DMS114 treated with DMSO at 0.1 percent for 48 hours (cell line): Measurements from ENCODE around the gene FAM217B.

Experiments
- DNase-seq: peaks from one replicate; lab custom pipeline; 2025; ENCODE audit not compliant: unreplicated experiment; lab: John Stamatoyannopoulos, UW

The FAM217B gene

DNA sequence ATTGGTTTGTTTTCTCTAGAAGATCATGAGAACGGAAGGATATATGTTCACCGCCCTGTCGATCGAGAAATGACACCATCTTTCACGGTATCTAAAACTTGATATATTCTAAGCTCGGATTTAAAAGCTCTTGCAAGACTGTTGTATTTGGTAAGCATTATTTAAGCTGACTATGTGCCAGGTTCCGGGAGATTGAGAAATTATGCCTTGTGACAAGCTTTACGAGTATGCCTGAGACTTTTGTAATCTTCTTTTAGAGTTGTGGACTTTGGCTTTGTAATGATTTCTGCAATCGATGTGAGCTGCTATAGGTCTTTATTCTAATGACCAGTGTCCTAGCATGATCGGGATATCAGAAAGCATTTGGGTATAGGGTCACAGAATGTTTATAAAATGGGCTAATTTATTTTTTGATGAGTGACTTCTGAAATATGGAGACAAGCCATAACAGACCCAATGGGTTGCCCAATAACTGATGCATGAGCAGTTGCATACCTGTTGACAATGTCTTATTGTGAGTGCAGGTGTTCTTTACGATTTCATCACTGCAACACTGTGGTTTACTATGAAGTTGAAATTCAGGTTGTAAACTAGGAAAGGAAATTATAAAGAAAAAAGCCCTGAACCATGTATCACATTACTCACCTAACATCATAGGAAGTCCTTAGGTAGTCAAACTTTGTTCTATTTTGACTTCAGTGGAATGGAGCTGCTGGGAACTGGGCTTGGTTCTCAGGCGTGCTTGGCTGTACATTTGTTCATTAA, 32.0 kb downstream of the FAM217B start:
- DNase-seq = no peak

- DNase-seq = no peak
Observed at GRCh38 chr20:59976156-59976782, 36.1 kb downstream of the FAM217B start.

GRCh38 chr20:59977086-59977485, 36.9 kb downstream of the FAM217B start:
- DNase-seq = no peak

- no peak for DNase-seq
Observed at GRCh38 chr20:59983076-59983475, 42.9 kb downstream of the FAM217B start.

- no peak for DNase-seq
Observed at GRCh38 chr20:59984541-59984940, 44.4 kb downstream of the FAM217B start.

- DNase-seq = no peak
Observed at GRCh38 chr20:59985164-59985563, 45.0 kb downstream of the FAM217B start.

- no peak for DNase-seq
Observed at GRCh38 chr20:59985864-59986263, 45.7 kb downstream of the FAM217B start.

DNA sequence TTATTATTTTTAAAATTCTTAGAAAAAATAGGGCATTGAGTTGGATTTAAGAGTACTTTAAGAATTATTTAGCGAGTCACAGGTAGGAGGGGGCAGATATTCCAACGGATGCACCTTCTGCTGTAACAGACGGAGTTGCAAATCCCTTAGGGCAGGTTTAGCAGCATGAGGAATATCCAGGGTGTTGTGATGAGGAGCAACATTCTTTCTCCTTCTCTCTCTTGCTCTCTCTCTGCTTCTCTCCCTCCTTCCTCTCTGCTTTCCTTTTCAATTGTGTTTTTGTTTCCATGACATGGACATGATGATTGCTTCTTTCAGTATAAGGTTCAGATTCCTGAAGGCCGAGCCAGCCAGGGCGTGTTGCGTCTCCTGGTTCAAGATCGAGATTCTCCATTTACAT, 46.9 kb downstream of the FAM217B start:
- no peak for DNase-seq

DNA sequence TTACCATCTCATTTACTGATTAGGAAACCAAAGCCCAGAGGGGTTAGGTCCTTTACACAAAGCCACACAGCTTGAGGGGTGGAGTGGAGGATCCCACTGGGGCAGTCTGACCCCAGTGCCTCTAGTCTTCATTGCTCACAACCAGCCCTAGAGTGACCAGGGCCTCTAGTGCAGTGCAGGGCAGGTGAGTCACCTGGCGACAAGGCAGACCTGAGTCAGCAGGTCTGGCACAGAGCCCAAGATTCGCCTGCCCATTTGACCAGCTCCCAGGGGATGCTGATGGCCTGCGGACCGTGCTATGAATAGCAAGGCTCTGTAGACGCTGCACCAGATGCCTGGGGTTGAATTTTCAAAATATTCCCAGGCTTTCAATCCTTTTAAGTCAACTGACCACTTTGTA, 48.0 kb downstream of the FAM217B start:
- no peak for DNase-seq

DNA sequence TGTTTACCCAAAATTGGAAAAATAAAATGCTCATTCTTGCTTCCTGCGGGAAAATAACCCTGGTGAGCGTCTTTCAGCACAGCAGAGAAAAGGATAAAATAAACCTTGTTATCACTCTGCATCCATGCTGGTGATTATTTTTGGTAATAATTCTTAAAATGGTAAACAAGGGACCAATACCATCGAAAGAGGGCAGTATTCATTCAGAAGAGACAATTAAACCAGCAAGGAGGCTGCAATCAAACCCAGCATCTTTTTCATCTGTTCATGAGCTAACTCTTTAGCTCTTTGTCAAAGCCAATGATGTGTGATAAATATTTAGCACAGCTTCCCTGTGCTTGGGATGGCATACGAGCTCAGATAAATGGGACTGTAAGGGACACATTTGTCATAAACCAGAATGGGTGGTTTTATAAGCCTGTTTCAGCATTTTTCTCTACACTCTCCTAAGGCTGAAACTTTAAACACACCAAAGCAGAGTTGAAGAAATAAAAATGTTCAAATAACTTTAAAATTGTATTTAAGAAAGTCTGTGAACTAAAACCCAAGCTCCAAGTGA, 52.4 kb downstream of the FAM217B start:
- no peak for DNase-seq

- DNase-seq = no peak
Observed at GRCh38 chr20:59993736-59994430, 53.7 kb downstream of the FAM217B start.

DNA sequence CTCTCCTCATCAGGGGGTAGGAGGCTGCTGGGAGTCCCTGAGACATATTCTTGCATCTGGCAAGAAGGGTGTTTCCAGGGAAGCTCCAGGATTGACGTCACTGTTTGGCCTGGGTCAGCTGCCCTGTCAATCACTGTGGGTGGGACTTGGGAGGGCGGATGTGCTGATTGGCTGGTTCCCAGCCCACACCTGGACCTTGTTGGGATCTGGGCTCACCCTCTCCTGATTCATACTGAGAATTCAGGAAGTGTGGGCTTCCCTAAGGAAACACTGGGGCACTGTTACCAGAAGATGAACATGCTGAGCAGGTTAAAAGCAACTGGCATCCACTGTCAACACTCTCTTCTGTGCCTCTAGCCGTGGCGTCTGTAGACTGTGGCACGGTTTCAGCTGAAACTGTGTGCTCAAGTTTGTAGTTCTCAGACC, 54.5 kb downstream of the FAM217B start:
- no peak for DNase-seq

- DNase-seq = no peak
Observed at GRCh38 chr20:59996108-59996507, 55.9 kb downstream of the FAM217B start.

GRCh38 chr20:59997896-59998295, 57.7 kb downstream of the FAM217B start:
- DNase-seq = no peak
